Astrocyte of the spinal cord (primary cell): Measurements from ENCODE around the gene SYN1.
A peak's percentile ranks its signal among the peaks of the same experiment; 100 is the strongest.

ENCODE experiments used
- DNase-seq: peaks from one replicate; pipeline ENCODE4 v3.0.0; 2011; ENCODE audit warnings: low read depth, low spot score
- H3K4me3 ChIP-seq: 2 replicates; pipeline ENCODE4 v1.5.1; 2011; ENCODE audit warnings: low read depth, mild to moderate bottlenecking, low read length, moderate library complexity
- CTCF ChIP-seq: IDR thresholded peaks from 2 replicates; pipeline ENCODE4 v1.5.1; 2012; ENCODE audit warnings: low read depth, mild to moderate bottlenecking, low read length, inconsistent platforms
- in situ Hi-C: cut with HindIII; loops from 2 replicates; pipeline ENCODE4 v1.10.0; 2017; ENCODE audit warnings: low sequenced_read_pairs

Gene SYN1

GRCh38 chrX:47540754-47541538 lies 78.7 kb downstream of the SYN1 start:
- in situ Hi-C loops = no loop called here
- TF ChIP-seq CTCF = peak; percentile 62
- peak; percentile 91 for DNase-seq
- no peak overlapping the region for H3K4me3 ChIP-seq

GRCh38 chrX:47539860-47540259 lies 79.8 kb downstream of the SYN1 start:
- in situ Hi-C loops = no loop called here
- H3K4me3 ChIP-seq = no peak overlapping the region
- DNase-seq = peak; percentile 1
- no peak for TF ChIP-seq CTCF

GRCh38 chrX:47530049-47530448 lies 89.6 kb downstream of the SYN1 start:
- H3K4me3 ChIP-seq = no peak overlapping the region
- DNase-seq = no peak
- TF ChIP-seq CTCF = no peak
- in situ Hi-C loops = no loop called here

GRCh38 chrX:47529548-47529947 lies 90.1 kb downstream of the SYN1 start:
- no peak for TF ChIP-seq CTCF
- H3K4me3 ChIP-seq = no peak overlapping the region
- no peak for DNase-seq
- in situ Hi-C loops = no loop called here

GRCh38 chrX:47523713-47524166 lies 95.9 kb downstream of the SYN1 start:
- in situ Hi-C loops = no loop called here
- H3K4me3 ChIP-seq = peak overlapping the region; percentile 52
- DNase-seq = no peak
- no peak for TF ChIP-seq CTCF

GRCh38 chrX:47523297-47523696 lies 96.4 kb downstream of the SYN1 start:
- in situ Hi-C loops = no loop called here
- TF ChIP-seq CTCF = peak; percentile 66
- DNase-seq = peak; percentile 62
- H3K4me3 ChIP-seq = peak overlapping the region; percentile 52
